Measurements from ENCODE around the gene GNA12. TPM values are rescaled to one million over a fixed set of nuclear protein-coding genes. Genes with fewer than 3 reads are reported as not detected.
A peak's percentile ranks its signal among the peaks of the same experiment; 100 is the strongest.

Gene GNA12
- total RNA-seq, 4 donors from 2014 or later = 7.6 to 8.4 (median 8.1) TPM

- no peak for DNase-seq
- in situ Hi-C loops (cut with MboI; ENCODE audit: low sequenced_read_pairs in 4 of 4) = no loop called here
- no peak for TF ChIP-seq POLR2A (IDR thresholded peaks at IDR 0.05)
- TF ChIP-seq CTCF (IDR thresholded peaks at IDR 0.05 in 4 of 5, conservative IDR thresholded peaks at IDR 0.05 in 1 of 5) = no peak
- Histone ChIP-seq H3K4me1 (peaks cover 22 to 24% of the 10 kb centered on the region in 2 donors), H3K27ac (no peak overlapping the region), H3K27me3 (no peaks in the 10 kb centered on the region), H3K4me3 (no peak overlapping the region), H3K36me3 (peaks cover 0 to 21% of the 10 kb centered on the region in 2 donors), H3K9me3 (no peaks in the 10 kb centered on the region)
- no peak for ATAC-seq
- intact Hi-C loops (cut with DNase I; ENCODE audit: low total_unique reads) = no loop called here
These were observed 51.9 kb downstream of the GNA12 start for GRCh38 chr7:2792235-2792634.

- Histone ChIP-seq H3K9me3 (no peaks in the 10 kb centered on the region), H3K36me3 (peaks cover 0 to 21% of the 10 kb centered on the region in 2 donors), H3K27me3 (no peaks in the 10 kb centered on the region), H3K27ac (no peak overlapping the region), H3K4me3 (no peak overlapping the region), H3K4me1 (peaks cover 15 to 22% of the 10 kb centered on the region in 2 donors)
- intact Hi-C loops (cut with DNase I; ENCODE audit: low total_unique reads) (no loop called here), in situ Hi-C loops (cut with MboI; ENCODE audit: low sequenced_read_pairs in 4 of 4) (no loop called here)
- no peak for TF ChIP-seq POLR2A (IDR thresholded peaks at IDR 0.05)
- ATAC-seq (no peak), DNase-seq (no peak)
These were observed 52.7 kb downstream of the GNA12 start for GRCh38 chr7:2791390-2791789.

- TF ChIP-seq POLR2A (IDR thresholded peaks at IDR 0.05) (no peak), CTCF (IDR thresholded peaks at IDR 0.05 in 4 of 5, conservative IDR thresholded peaks at IDR 0.05 in 1 of 5) (no peak)
- peak in 1 of 2 donors; percentile 46 for ATAC-seq
- Histone ChIP-seq H3K4me3 (no peak overlapping the region), H3K9me3 (no peaks in the 10 kb centered on the region), H3K36me3 (peaks cover 0 to 2% of the 10 kb centered on the region in 2 donors), H3K27me3 (no peaks in the 10 kb centered on the region), H3K4me1 (peaks cover 23% of the 10 kb centered on the region in 2 donors), H3K27ac (no peak overlapping the region)
- no peak for DNase-seq
- intact Hi-C loops (cut with DNase I; ENCODE audit: low total_unique reads) (no loop called here), in situ Hi-C loops (cut with MboI; ENCODE audit: low sequenced_read_pairs in 4 of 4) (no loop called here)
These were observed 56.7 kb downstream of the GNA12 start for GRCh38 chr7:2787251-2787951.

- Histone ChIP-seq H3K9me3 (no peaks in the 10 kb centered on the region), H3K4me3 (no peak overlapping the region), H3K27me3 (no peaks in the 10 kb centered on the region), H3K27ac (no peak overlapping the region), H3K4me1 (peaks cover 23% of the 10 kb centered on the region in 2 donors), H3K36me3 (no peaks in the 10 kb centered on the region)
- no peak for ATAC-seq
- TF ChIP-seq CTCF (IDR thresholded peaks at IDR 0.05 in 4 of 5, conservative IDR thresholded peaks at IDR 0.05 in 1 of 5) = no peak
- TF ChIP-seq POLR2A (IDR thresholded peaks at IDR 0.05) = no peak
- no peak for DNase-seq
- in situ Hi-C loops (cut with MboI; ENCODE audit: low sequenced_read_pairs in 4 of 4) (no loop called here), intact Hi-C loops (cut with DNase I; ENCODE audit: low total_unique reads) (no loop called here)
These were observed 57.4 kb downstream of the GNA12 start for GRCh38 chr7:2786607-2787116.

GRCh38 chr7:2785071-2785500 is 59.0 kb downstream of the GNA12 start:
- in situ Hi-C loops (cut with MboI; ENCODE audit: low sequenced_read_pairs in 4 of 4) (no loop called here), intact Hi-C loops (cut with DNase I; ENCODE audit: low total_unique reads) (no loop called here)
- Histone ChIP-seq H3K27ac (peak overlapping the region in 1 of 4 donors; percentile 36), H3K36me3 (no peaks in the 10 kb centered on the region), H3K4me3 (no peak overlapping the region), H3K4me1 (peaks cover 23% of the 10 kb centered on the region in 2 donors), H3K27me3 (no peaks in the 10 kb centered on the region), H3K9me3 (no peaks in the 10 kb centered on the region)
- ATAC-seq (peak; percentile 19 to 36), DNase-seq (no peak)
- no peak for TF ChIP-seq CTCF (IDR thresholded peaks at IDR 0.05 in 4 of 5, conservative IDR thresholded peaks at IDR 0.05 in 1 of 5)
- no peak for TF ChIP-seq POLR2A (IDR thresholded peaks at IDR 0.05)
